Heart left ventricle (tissue), 16 donors: Measurements from ENCODE around the gene OCSTAMP. TPM values are rescaled to one million over a fixed set of nuclear protein-coding genes. Genes with fewer than 3 reads are reported as not detected.

ENCODE experiments used
- ATAC-seq, 4 donors: fragments of 200-7000 bp; cut with Tn5 transposase; one replicate each; pipeline ENCODE4 v1.9.1; 2020 to 2022; ENCODE audit warnings: moderate library complexity in 4 of 4, mild to moderate bottlenecking in 3 of 4, moderate number of reproducible peaks in 1 of 4
- DNase-seq, 5 donors: peaks; one replicate each; pipeline ENCODE4 v3.0.0-alpha.2; 2020
- H3K27ac ChIP-seq, 12 donors: fragments of 200-600 bp; sonication (generic) in 4 of 12; one replicate each; pipeline versions ENCODE4 v1.5.0 to v1.8.0; 2016 to 2022; ENCODE audit warnings: mild to moderate bottlenecking in 2 of 12
- H3K27me3 ChIP-seq, 9 donors: fragments of 200-600 bp; sonication (generic) in 2 of 9; one replicate each; pipeline versions ENCODE4 v1.5.1 to v1.8.0; 2016 to 2022; ENCODE audit warnings: mild to moderate bottlenecking in 3 of 9
- H3K36me3 ChIP-seq, 9 donors: fragments of 200-600 bp; sonication (generic) in 2 of 9; one replicate each; pipeline versions ENCODE4 v1.5.0 to v1.8.0; 2018 to 2022; ENCODE audit warnings: mild to moderate bottlenecking in 2 of 9
- H3K4me1 ChIP-seq, 12 donors: fragments of 200-600 bp; sonication (generic) in 4 of 12; one replicate each; pipeline versions ENCODE4 v1.5.0 to v1.8.0; 2016 to 2022; ENCODE audit warnings: mild to moderate bottlenecking in 3 of 12
- H3K4me3 ChIP-seq, 12 donors: fragments of 200-600 bp; sonication (generic) in 4 of 12; one replicate each; pipeline versions ENCODE4 v1.5.0 to v1.8.0; 2017 to 2022; ENCODE audit warnings: mild to moderate bottlenecking in 9 of 12, moderate library complexity in 4 of 12
- H3K9me3 ChIP-seq, 12 donors: fragments of 200-600 bp; sonication (generic) in 4 of 12; one replicate each; pipeline versions ENCODE4 v1.5.0 to v1.8.0; 2016 to 2022; ENCODE audit warnings: mild to moderate bottlenecking in 1 of 12
- POLR2A ChIP-seq, 2 donors: fragments of 450-650 bp; IDR thresholded peaks; one replicate each; pipeline ENCODE4 v1.6.1; 2017; ENCODE audit warnings: antibody characterized with exemption in 2 of 2, mild to moderate bottlenecking in 2 of 2, moderate library complexity in 2 of 2
- WGBS, 4 donors: extraction: QIAGEN DNeasy Blood & Tissue Kit in 2 of 4; methylation state at CpG; one replicate each; pipeline versions ENCODE4 v1.1.5 to v1.1.7; 2013 to 2018; 5-methylcytosine and 5-hydroxymethylcytosine counted together
- intact Hi-C, 10 donors: fragments of 100-400 bp; cut with DNase I; formaldehyde crosslinking; loops; one replicate each; pipeline versions ENCODE4 v1.11.1 to v1.14.2; 2022
- polyA plus RNA-seq, 2 donors: library from polyadenylated mRNA; stranded (reverse); fragments of 200-250 nt; gene quantifications; one replicate each; pipeline ENCODE4 v1.2.3, GENCODE V29; 2013
- total RNA-seq, 9 donors: library from RNA; depleted of rRNA in 2 of 9; stranded (reverse); fragments of >200 nt in 2 of 9; fragmentation: NEBNext Ultra II Directional in 3 of 9; extraction: Animal tissue kit (Norgen Biotek cat#: 25700) in 3 of 9; gene quantifications; one replicate each; pipeline versions ENCODE4 v1.1.0 to v1.2.4, GENCODE V29; 2016 to 2023
- TF ChIP-seq, protein P1 (sequence below), 12 donors: fragments of 200-600 bp; sonication (generic) in 4 of 12; IDR thresholded peaks; one replicate each; pipeline versions ENCODE4 v1.5.0 to v1.8.0; 2018 to 2022; ENCODE audit warnings: antibody characterized with exemption in 12 of 12, mild to moderate bottlenecking in 5 of 12
- donor health status: ischemic (EF 13 %, LVEDD 7.1; RV severe dilation, severe dysfunction).
- donor health status: healthy with polysubstance abuse.
- donor health status: DM: no; HTN: yes; CAD: no.
- donor health status: DM: no; HTN: no; CAD: no.
- donor health status: ischemic (EF 25% LVEDD 6.9; RV normal size, moderate dysfunction).
- donor health status: ischemic (EF 25% LVEDD 5.7; RV mildly dilated, moderate dysfunction).
- donor health status: healthy.
- donor health status: DM: yes; HTN: yes; CAD: no.
- donor health status: ischemic (EF 35%, LVEDD 5.7; RV mildly dilated, moderate dysfunction).
- donor health status: nonischemic (EF 11% LVEDD 7.7; RV severe dilation, severe dysfunction).
- donor health status: DM: yes; HTN: yes; CAD: no.
- donor health status: PGD.
- donor health status: ischemic (EF 29% LVEDD 5.4; RV normal size, mild dysfunction).
- donor health status: nonischemic (EF 23%, LVEDD 6.1; RV moderate dilation, normal function).

Gene OCSTAMP
- total and polyA plus RNA-seq, 11 donors, result not detected

GRCh38 chr20:46544576-46544975 is 5.9 kb downstream of the OCSTAMP start:
- intact Hi-C loops, result no loop called here
- Histone ChIP-seq H3K36me3 (no peaks in the 10 kb centered on the region), H3K27ac (no peak overlapping the region), H3K9me3 (no peaks in the 10 kb centered on the region), H3K27me3 (peaks cover 0 to 40% (median 3%) of the 10 kb centered on the region in 9 donors), H3K4me3 (no peak overlapping the region), H3K4me1 (peaks cover 0 to 13% (median 0%) of the 10 kb centered on the region in 12 donors)
- ATAC-seq (no peak), DNase-seq (no peak)
- WGBS, 4 donors, result 85 to 92% (median 90%) methylated on average over 3 of the region's 3 CpGs
- TF ChIP-seq, protein P1, sequence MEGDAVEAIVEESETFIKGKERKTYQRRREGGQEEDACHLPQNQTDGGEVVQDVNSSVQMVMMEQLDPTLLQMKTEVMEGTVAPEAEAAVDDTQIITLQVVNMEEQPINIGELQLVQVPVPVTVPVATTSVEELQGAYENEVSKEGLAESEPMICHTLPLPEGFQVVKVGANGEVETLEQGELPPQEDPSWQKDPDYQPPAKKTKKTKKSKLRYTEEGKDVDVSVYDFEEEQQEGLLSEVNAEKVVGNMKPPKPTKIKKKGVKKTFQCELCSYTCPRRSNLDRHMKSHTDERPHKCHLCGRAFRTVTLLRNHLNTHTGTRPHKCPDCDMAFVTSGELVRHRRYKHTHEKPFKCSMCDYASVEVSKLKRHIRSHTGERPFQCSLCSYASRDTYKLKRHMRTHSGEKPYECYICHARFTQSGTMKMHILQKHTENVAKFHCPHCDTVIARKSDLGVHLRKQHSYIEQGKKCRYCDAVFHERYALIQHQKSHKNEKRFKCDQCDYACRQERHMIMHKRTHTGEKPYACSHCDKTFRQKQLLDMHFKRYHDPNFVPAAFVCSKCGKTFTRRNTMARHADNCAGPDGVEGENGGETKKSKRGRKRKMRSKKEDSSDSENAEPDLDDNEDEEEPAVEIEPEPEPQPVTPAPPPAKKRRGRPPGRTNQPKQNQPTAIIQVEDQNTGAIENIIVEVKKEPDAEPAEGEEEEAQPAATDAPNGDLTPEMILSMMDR (IDR thresholded peaks at IDR 0.05), result peak in 2 of 12 donors; percentile 13 to 18
- TF ChIP-seq POLR2A (IDR thresholded peaks at IDR 0.05), result no peak

GRCh38 chr20:46543959-46544358 is 6.5 kb downstream of the OCSTAMP start:
- TF ChIP-seq POLR2A (IDR thresholded peaks at IDR 0.05), result no peak
- TF ChIP-seq, protein P1 (IDR thresholded peaks at IDR 0.05), result no peak
- H3K27me3 ChIP-seq, result peaks cover 0 to 47% (median 3%) of the 10 kb centered on the region in 9 donors
- ATAC-seq, result no peak

GRCh38 chr20:46543033-46543432 is 7.4 kb downstream of the OCSTAMP start:
- DNase-seq (no peak), ATAC-seq (no peak)
- intact Hi-C loops, result no loop called here
- H3K4me3 ChIP-seq, result no peak overlapping the region
- H3K9me3 ChIP-seq, result no peaks in the 10 kb centered on the region
- H3K27me3 ChIP-seq, result peaks cover 0 to 53% (median 3%) of the 10 kb centered on the region in 9 donors
- H3K36me3 ChIP-seq, result no peaks in the 10 kb centered on the region
- peaks cover 0 to 13% (median 0%) of the 10 kb centered on the region in 12 donors for H3K4me1 ChIP-seq
- TF ChIP-seq, protein P1 (IDR thresholded peaks at IDR 0.05), result no peak
- TF ChIP-seq POLR2A (IDR thresholded peaks at IDR 0.05), result no peak
- 67 to 80% (median 75%) methylated on average over 4 of the region's 4 CpGs for WGBS, 4 donors
- H3K27ac ChIP-seq, result no peak overlapping the region

More at GRCh38 chr20:46543959-46544358, 6.5 kb downstream of the OCSTAMP start:
- H3K36me3 ChIP-seq, result no peaks in the 10 kb centered on the region
- DNase-seq, result no peak
- H3K9me3 ChIP-seq, result no peaks in the 10 kb centered on the region
- H3K4me3 ChIP-seq, result no peak overlapping the region
- 8 to 38% (median 21%) methylated on average over 1 of the region's 1 CpG for WGBS, 4 donors
- intact Hi-C loops, result no loop called here
- no peak overlapping the region for H3K27ac ChIP-seq
- peaks cover 0 to 13% (median 0%) of the 10 kb centered on the region in 12 donors for H3K4me1 ChIP-seq

DNA sequence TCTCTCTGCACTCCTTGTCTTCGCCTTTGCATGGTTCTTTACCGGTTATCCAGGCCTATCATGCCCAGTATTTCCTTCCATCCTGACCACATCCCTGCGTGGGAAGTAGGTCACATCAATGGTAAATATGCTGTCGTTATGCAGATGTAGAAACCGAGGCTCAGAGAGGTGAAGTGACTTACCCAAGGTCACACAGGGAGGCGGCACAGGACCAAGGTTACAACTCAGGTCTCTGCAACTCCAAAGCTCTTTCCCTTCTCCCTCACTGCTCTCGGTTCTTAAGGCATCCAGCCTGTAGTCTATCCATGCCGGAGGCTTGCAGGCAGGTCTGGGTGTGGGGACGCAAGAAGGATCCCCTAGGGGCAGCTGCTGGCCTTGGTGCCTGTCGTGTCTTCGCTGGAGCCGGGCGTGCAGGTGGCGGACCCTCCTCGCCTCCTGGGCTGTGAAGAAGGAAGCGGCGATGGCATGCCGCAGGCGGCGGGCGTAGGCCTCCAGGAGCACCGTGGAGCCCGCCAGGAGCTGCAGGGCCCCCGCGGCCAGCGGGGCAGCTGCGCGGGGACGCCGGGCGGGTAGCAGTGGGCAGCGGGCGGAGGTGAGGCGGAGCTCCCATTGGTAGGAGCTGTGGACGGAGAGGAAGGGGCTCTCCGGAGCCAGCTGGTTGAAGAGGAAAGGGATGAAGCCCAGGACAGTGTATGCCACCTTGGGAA is 9.1 kb downstream of the OCSTAMP start:
- peaks cover 0 to 13% (median 0%) of the 10 kb centered on the region in 12 donors for H3K4me1 ChIP-seq
- intact Hi-C loops, result no loop called here
- H3K9me3 ChIP-seq, result no peaks in the 10 kb centered on the region
- no peak for TF ChIP-seq POLR2A (IDR thresholded peaks at IDR 0.05)
- TF ChIP-seq, protein P1 (IDR thresholded peaks at IDR 0.05), result no peak
- H3K27me3 ChIP-seq, result peaks cover 0 to 53% (median 3%) of the 10 kb centered on the region in 9 donors
- no peak for DNase-seq
- no peak overlapping the region for H3K4me3 ChIP-seq
- no peaks in the 10 kb centered on the region for H3K36me3 ChIP-seq
- no peak overlapping the region for H3K27ac ChIP-seq
- no peak for ATAC-seq
- 61 to 69% (median 63%) methylated on average over 24 to 36 of the region's 36 CpGs for WGBS, 4 donors
